ENCODE data around the gene ATP6V1G1.

Gene ATP6V1G1

GRCh38 chr9:114613087-114613486 lies 25.5 kb downstream of the ATP6V1G1 start:
- DNase-seq, result no peak

GRCh38 chr9:114613919-114614318 lies 26.4 kb downstream of the ATP6V1G1 start:
- no peak for DNase-seq

- no peak for DNase-seq
These were observed 26.8 kb downstream of the ATP6V1G1 start for GRCh38 chr9:114614373-114614772.

GRCh38 chr9:114616684-114617520 lies 29.3 kb downstream of the ATP6V1G1 start:
- peak; percentile 12 for DNase-seq

- DNase-seq, result no peak
These were observed 31.7 kb downstream of the ATP6V1G1 start for GRCh38 chr9:114619191-114619761.

GRCh38 chr9:114621561-114621960 lies 34.0 kb downstream of the ATP6V1G1 start:
- no peak for DNase-seq

- no peak for DNase-seq
These were observed 34.5 kb downstream of the ATP6V1G1 start for GRCh38 chr9:114621975-114622609.

- DNase-seq, result no peak
These were observed 37.1 kb downstream of the ATP6V1G1 start for GRCh38 chr9:114624677-114625076.

GRCh38 chr9:114626415-114627020 lies 38.9 kb downstream of the ATP6V1G1 start:
- no peak for DNase-seq

GRCh38 chr9:114627553-114627952 lies 40.0 kb downstream of the ATP6V1G1 start:
- DNase-seq, result no peak

- DNase-seq, result no peak
These were observed 42.1 kb downstream of the ATP6V1G1 start for GRCh38 chr9:114629563-114630090.

GRCh38 chr9:114631166-114631565 lies 43.6 kb downstream of the ATP6V1G1 start:
- DNase-seq, result no peak

GRCh38 chr9:114633438-114634089 lies 46.0 kb downstream of the ATP6V1G1 start:
- no peak for DNase-seq

GRCh38 chr9:114634387-114634786 lies 46.8 kb downstream of the ATP6V1G1 start:
- DNase-seq, result no peak

- DNase-seq, result no peak
These were observed 50.8 kb downstream of the ATP6V1G1 start for GRCh38 chr9:114638404-114638803.

- DNase-seq, result no peak
These were observed 54.4 kb downstream of the ATP6V1G1 start for GRCh38 chr9:114641967-114642366.

GRCh38 chr9:114643001-114643400 lies 55.4 kb downstream of the ATP6V1G1 start:
- DNase-seq, result no peak

GRCh38 chr9:114643896-114644295 lies 56.3 kb downstream of the ATP6V1G1 start:
- no peak for DNase-seq

All from DMS79 (cell line).